HepG2 (cell line): ENCODE measurements around the gene LTBR. TPM values are rescaled to one million over a fixed set of nuclear protein-coding genes. Genes with fewer than 3 reads are reported as not detected.

Experiments used
- ELK4 ChIP-seq: sonication (generic); formaldehyde crosslinking; IDR thresholded peaks from 2 replicates; pipeline ENCODE4 v1.9.0; 2021; ENCODE audit warnings: missing genetic modification reagents, borderline replicate concordance
- FUBP1 ChIP-seq: sonication (generic); formaldehyde crosslinking; IDR thresholded peaks from 2 replicates; pipeline ENCODE4 v1.5.1; 2020; ENCODE audit warnings: missing genetic modification reagents, mild to moderate bottlenecking, borderline replicate concordance
- GMEB1 ChIP-seq: sonication (generic); formaldehyde crosslinking; IDR thresholded peaks from 2 replicates; pipeline ENCODE4 v1.5.1; 2020; ENCODE audit warnings: missing genetic modification reagents, mild to moderate bottlenecking, borderline replicate concordance
- HIVEP1 ChIP-seq: sonication (generic); formaldehyde crosslinking; IDR thresholded peaks from 2 replicates; pipeline ENCODE4 v1.4.0; 2020; ENCODE audit warnings: mild to moderate bottlenecking, missing genetic modification reagents
- HNRNPK ChIP-seq: fragments of 200-400 bp; formaldehyde crosslinking; IDR thresholded peaks from 2 replicates; pipeline ENCODE4 v1.6.1; 2018; ENCODE audit warnings: low read length, low read depth, moderate library complexity, mild to moderate bottlenecking; ENCODE audit not compliant: poor library complexity, severe bottlenecking
- MEIS1 ChIP-seq: sonication (generic); formaldehyde crosslinking; IDR thresholded peaks from 2 replicates; pipeline ENCODE4 v1.9.0; 2021; ENCODE audit warnings: mild to moderate bottlenecking, missing genetic modification reagents, moderate library complexity, borderline replicate concordance
- NFKB2 ChIP-seq: sonication (generic); formaldehyde crosslinking; IDR thresholded peaks from 2 replicates; pipeline ENCODE4 v1.4.0; 2020; ENCODE audit warnings: missing genetic modification reagents, borderline replicate concordance
- RFX3 ChIP-seq: IDR thresholded peaks from 2 replicates; pipeline ENCODE4 v1.6.1; 2016; ENCODE audit warnings: missing biosample characterization, missing genetic modification reagents
- RFX5 ChIP-seq: IDR thresholded peaks from 2 replicates; pipeline ENCODE4 v1.6.1; 2011; ENCODE audit warnings: low read depth, low read length, improper control_type of control experiment
- SP5 ChIP-seq: IDR thresholded peaks from 2 replicates; pipeline ENCODE4 v1.6.1; 2016; ENCODE audit warnings: low read depth, borderline replicate concordance
- TRIM24 ChIP-seq: sonication (generic); formaldehyde crosslinking; IDR thresholded peaks from 2 replicates; pipeline ENCODE4 v1.8.0; 2022; ENCODE audit warnings: mild to moderate bottlenecking, missing genetic modification reagents
- ZNF234 ChIP-seq: sonication (generic); formaldehyde crosslinking; conservative IDR thresholded peaks from 2 replicates; pipeline ENCODE4 v1.5.1; 2020; ENCODE audit warnings: mild to moderate bottlenecking, missing genetic modification reagents
- ZNF343 ChIP-seq: sonication (generic); formaldehyde crosslinking; IDR thresholded peaks from 2 replicates; pipeline ENCODE4 v1.4.0; 2020; ENCODE audit warnings: mild to moderate bottlenecking, missing genetic modification reagents
- ZNF431 ChIP-seq: sonication (generic); formaldehyde crosslinking; IDR thresholded peaks from 2 replicates; pipeline ENCODE4 v1.9.0; 2022; ENCODE audit warnings: missing genetic modification reagents, low read depth, mild to moderate bottlenecking, borderline replicate concordance
- ZNF441 ChIP-seq: sonication (generic); formaldehyde crosslinking; IDR thresholded peaks from 2 replicates; pipeline ENCODE4 v1.7.0; 2021; ENCODE audit warnings: missing genetic modification reagents, borderline replicate concordance
- ZNF496 ChIP-seq: sonication (generic); formaldehyde crosslinking; IDR thresholded peaks from 2 replicates; pipeline ENCODE4 v1.8.1; 2023; ENCODE audit warnings: mild to moderate bottlenecking, moderate library complexity, missing genetic modification reagents; ENCODE audit not compliant: insufficient replicate concordance
- polyA plus RNA-seq, 8 experiments: library from polyadenylated mRNA; depleted of rRNA in 3 of 8; stranded (reverse) in 7 of 8; unstranded in 1 of 8; fragments of >200 nt; fragmentation: Illumina TruSeq in 4 of 8; extraction: Trizol in 4 of 8; gene quantifications; 2 replicates each; pipeline versions ENCODE4 v1.2.1 to v1.2.3, GENCODE V29; 2011 to 2016; ENCODE audit warnings: low read depth in 4 of 8, missing spikeins in 1 of 8, mixed read lengths in 1 of 8; ENCODE audit not compliant: insufficient read depth in 1 of 8
- total RNA-seq, 5 experiments: library from RNA; depleted of rRNA; stranded (reverse); fragments of >200 nt; fragmentation: Illumina TruSeq; extraction: Trizol; gene quantifications; 2 replicates each; pipeline ENCODE4 v1.2.3, GENCODE V29; 2016; ENCODE audit warnings: low read depth in 1 of 5
- TF ChIP-seq, protein P1 (sequence below): sonication (generic); formaldehyde crosslinking; IDR thresholded peaks from 2 replicates; pipeline ENCODE4 v1.4.0; 2020; ENCODE audit warnings: mild to moderate bottlenecking, missing genetic modification reagents
- TF ChIP-seq, protein P2 (sequence below): sonication (generic); formaldehyde crosslinking; IDR thresholded peaks from 2 replicates; pipeline ENCODE4 v1.4.0; 2020; ENCODE audit warnings: missing genetic modification reagents, mild to moderate bottlenecking, borderline replicate concordance
- TF ChIP-seq, protein P3 (sequence below): IDR thresholded peaks from 2 replicates; pipeline ENCODE4 v1.6.1; 2016; ENCODE audit warnings: mild to moderate bottlenecking, missing biosample characterization, missing genetic modification reagents

The LTBR gene
- total and polyA plus RNA-seq, 2 of the 13 experiments (the other 11 are each of a cell fraction or from before 2014, with no cell fraction given): 31.4 to 34.8 TPM

DNA sequence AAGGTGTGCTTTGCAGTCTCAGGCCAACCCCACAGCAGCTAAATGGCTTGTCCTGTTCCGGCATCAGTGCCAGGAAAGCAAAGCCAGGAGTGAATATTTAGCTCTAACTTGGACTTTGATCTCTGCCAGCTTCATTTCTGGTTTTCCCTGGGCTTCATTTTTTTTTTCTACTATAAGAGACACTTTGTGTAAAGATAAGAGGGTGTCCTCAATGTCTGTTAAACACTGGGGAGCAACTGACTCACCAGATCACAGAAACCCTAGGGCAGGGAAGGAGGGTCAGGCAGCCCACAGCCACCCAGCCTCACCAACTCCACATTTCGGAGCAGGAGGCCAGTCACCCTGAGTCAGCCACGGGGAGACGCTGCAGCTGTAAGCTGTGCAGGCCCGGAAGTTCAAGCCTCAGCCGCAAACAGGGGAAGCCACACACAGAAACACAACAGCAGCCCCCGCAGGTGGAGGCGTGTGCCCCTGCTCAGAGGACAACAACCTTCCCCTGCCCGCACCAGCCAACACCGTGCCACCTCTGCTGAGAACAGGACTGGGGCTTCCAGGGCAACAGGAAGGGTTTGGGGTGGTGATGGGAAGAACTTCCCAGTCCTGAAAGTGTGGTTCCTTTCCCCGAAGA, 48.4 kb upstream of the LTBR start (continued):
- TF ChIP-seq, protein P1, sequence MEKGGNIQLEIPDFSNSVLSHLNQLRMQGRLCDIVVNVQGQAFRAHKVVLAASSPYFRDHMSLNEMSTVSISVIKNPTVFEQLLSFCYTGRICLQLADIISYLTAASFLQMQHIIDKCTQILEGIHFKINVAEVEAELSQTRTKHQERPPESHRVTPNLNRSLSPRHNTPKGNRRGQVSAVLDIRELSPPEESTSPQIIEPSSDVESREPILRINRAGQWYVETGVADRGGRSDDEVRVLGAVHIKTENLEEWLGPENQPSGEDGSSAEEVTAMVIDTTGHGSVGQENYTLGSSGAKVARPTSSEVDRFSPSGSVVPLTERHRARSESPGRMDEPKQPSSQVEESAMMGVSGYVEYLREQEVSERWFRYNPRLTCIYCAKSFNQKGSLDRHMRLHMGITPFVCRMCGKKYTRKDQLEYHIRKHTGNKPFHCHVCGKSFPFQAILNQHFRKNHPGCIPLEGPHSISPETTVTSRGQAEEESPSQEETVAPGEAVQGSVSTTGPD: 0 out of 2 replicates have a peak, but pooled peaks have one; percentile 16
- TF ChIP-seq HNRNPK: no peak
- TF ChIP-seq ZNF343 (CRISPR knock-in tag): no peak
- TF ChIP-seq GMEB1 (CRISPR knock-in tag): no peak; the same call in 1 of the 2 replicates
- TF ChIP-seq SP5: no peak; the same call in 1 of the 2 replicates
- no peak for TF ChIP-seq ZNF496 (CRISPR knock-in tag)
- TF ChIP-seq, protein P2, sequence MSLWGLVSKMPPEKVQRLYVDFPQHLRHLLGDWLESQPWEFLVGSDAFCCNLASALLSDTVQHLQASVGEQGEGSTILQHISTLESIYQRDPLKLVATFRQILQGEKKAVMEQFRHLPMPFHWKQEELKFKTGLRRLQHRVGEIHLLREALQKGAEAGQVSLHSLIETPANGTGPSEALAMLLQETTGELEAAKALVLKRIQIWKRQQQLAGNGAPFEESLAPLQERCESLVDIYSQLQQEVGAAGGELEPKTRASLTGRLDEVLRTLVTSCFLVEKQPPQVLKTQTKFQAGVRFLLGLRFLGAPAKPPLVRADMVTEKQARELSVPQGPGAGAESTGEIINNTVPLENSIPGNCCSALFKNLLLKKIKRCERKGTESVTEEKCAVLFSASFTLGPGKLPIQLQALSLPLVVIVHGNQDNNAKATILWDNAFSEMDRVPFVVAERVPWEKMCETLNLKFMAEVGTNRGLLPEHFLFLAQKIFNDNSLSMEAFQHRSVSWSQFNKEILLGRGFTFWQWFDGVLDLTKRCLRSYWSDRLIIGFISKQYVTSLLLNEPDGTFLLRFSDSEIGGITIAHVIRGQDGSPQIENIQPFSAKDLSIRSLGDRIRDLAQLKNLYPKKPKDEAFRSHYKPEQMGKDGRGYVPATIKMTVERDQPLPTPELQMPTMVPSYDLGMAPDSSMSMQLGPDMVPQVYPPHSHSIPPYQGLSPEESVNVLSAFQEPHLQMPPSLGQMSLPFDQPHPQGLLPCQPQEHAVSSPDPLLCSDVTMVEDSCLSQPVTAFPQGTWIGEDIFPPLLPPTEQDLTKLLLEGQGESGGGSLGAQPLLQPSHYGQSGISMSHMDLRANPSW (CRISPR knock-in tag): no peak
- TF ChIP-seq TRIM24: no peak
- no peak for TF ChIP-seq ZNF234 (CRISPR knock-in tag)
- no peak for TF ChIP-seq RFX3
- no peak for TF ChIP-seq NFKB2 (CRISPR knock-in tag)
- TF ChIP-seq, protein P3, sequence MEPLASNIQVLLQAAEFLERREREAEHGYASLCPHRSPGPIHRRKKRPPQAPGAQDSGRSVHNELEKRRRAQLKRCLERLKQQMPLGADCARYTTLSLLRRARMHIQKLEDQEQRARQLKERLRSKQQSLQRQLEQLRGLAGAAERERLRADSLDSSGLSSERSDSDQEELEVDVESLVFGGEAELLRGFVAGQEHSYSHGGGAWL (CRISPR knock-in tag): 0 out of 2 replicates have a peak, but pooled peaks have one; percentile 32
- TF ChIP-seq HIVEP1 (CRISPR knock-in tag): no peak
- 0 out of 2 replicates have a peak, but pooled peaks have one; percentile 25 for TF ChIP-seq MEIS1 (CRISPR knock-in tag)
- TF ChIP-seq ZNF431: peak; percentile 22; the same call in 1 of the 2 replicates
- TF ChIP-seq FUBP1 (CRISPR knock-in tag): no peak
- TF ChIP-seq RFX5: no peak
- TF ChIP-seq ELK4: no peak
- no peak for TF ChIP-seq ZNF441
